ENCODE results near the gene SPG11. TPM values are rescaled to one million over a fixed set of nuclear protein-coding genes. Genes with fewer than 3 reads are reported as not detected.

Gene SPG11
- total and polyA plus RNA-seq, 2 of the 13 experiments (the other 11 are each of a cell fraction or from before 2014, with no cell fraction given), result 31.5 to 40.7 TPM

DNA sequence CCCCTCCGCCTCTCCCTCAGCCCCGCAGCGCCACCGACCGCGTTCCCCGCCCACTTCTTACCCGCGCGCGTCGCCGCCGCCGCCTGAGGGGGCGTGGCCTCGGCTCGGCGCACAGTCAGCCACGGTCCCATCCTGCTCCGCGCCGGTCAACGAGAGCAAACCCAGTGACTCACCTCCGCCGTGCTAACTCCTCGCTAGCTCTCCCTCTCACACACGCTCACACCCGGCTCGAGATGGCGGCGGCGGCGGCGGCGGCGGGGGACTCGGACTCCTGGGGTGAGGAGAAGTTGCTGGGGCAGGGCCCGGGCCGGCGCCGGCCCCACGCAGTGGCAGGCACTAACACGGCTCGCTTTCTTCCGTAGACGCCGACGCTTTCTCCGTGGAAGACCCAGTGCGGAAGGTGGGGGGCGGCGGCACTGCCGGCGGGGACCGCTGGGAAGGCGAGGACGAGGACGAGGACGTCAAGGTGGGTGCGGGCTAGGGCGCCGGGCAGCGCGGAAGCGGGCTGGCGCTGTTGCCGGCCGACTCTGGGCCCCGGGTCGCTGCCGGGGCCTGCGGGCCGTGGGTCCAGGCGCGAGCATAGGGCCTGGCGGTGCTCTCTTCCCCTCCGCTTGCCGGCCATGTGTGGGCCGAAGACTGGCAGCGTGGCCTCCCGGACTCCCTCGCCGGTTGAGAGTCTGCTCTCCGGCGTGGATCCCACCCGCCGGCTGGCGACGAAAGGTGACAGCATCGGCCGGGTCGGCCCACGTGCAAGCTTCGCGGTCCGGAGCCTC is 126.3 kb downstream of the SPG11 start, which contains the start of gene EIF3J (continued):
- TF ChIP-seq, protein P1, sequence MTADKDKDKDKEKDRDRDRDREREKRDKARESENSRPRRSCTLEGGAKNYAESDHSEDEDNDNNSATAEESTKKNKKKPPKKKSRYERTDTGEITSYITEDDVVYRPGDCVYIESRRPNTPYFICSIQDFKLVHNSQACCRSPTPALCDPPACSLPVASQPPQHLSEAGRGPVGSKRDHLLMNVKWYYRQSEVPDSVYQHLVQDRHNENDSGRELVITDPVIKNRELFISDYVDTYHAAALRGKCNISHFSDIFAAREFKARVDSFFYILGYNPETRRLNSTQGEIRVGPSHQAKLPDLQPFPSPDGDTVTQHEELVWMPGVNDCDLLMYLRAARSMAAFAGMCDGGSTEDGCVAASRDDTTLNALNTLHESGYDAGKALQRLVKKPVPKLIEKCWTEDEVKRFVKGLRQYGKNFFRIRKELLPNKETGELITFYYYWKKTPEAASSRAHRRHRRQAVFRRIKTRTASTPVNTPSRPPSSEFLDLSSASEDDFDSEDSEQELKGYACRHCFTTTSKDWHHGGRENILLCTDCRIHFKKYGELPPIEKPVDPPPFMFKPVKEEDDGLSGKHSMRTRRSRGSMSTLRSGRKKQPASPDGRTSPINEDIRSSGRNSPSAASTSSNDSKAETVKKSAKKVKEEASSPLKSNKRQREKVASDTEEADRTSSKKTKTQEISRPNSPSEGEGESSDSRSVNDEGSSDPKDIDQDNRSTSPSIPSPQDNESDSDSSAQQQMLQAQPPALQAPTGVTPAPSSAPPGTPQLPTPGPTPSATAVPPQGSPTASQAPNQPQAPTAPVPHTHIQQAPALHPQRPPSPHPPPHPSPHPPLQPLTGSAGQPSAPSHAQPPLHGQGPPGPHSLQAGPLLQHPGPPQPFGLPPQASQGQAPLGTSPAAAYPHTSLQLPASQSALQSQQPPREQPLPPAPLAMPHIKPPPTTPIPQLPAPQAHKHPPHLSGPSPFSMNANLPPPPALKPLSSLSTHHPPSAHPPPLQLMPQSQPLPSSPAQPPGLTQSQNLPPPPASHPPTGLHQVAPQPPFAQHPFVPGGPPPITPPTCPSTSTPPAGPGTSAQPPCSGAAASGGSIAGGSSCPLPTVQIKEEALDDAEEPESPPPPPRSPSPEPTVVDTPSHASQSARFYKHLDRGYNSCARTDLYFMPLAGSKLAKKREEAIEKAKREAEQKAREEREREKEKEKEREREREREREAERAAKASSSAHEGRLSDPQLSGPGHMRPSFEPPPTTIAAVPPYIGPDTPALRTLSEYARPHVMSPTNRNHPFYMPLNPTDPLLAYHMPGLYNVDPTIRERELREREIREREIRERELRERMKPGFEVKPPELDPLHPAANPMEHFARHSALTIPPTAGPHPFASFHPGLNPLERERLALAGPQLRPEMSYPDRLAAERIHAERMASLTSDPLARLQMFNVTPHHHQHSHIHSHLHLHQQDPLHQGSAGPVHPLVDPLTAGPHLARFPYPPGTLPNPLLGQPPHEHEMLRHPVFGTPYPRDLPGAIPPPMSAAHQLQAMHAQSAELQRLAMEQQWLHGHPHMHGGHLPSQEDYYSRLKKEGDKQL (CRISPR knock-in tag; IDR thresholded peaks at IDR 0.05; ENCODE audit: low read depth), result no peak
- no peak for TF ChIP-seq NR2F6 (IDR thresholded peaks at IDR 0.05)
- TF ChIP-seq NR2F6 (CRISPR knock-in tag; IDR thresholded peaks at IDR 0.05), result no peak
- TF ChIP-seq ZIK1 (CRISPR knock-in tag; IDR thresholded peaks at IDR 0.05; ENCODE audit: borderline replicate concordance, low read depth), result peak; percentile 76; the same call in 1 of the 2 replicates
- TF ChIP-seq ARNT (IDR thresholded peaks at IDR 0.05), result no peak
- TF ChIP-seq, protein P2, sequence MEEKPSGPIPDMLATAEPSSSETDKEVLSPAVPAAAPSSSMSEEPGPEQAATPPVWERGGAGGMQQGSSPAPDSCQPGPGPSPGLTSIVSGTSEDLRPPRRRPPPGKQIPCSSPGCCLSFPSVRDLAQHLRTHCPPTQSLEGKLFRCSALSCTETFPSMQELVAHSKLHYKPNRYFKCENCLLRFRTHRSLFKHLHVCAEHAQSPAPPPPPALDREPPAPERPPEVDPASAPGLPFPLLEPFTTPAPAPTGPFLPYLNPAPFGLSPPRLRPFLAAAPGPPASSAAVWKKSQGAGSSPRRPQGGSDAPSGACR (CRISPR knock-in tag; IDR thresholded peaks at IDR 0.05), result no peak
- no peak for TF ChIP-seq PHB2 (IDR thresholded peaks at IDR 0.05; ENCODE audit: partially characterized antibody)
- TF ChIP-seq ZNF256 (CRISPR knock-in tag; conservative IDR thresholded peaks at IDR 0.05), result no peak
- TF ChIP-seq DMAP1 (CRISPR knock-in tag; IDR thresholded peaks at IDR 0.05), result peak; percentile 60
- TF ChIP-seq SIX4 (CRISPR knock-in tag; IDR thresholded peaks at IDR 0.05), result no peak
- no peak for TF ChIP-seq CBX1 (IDR thresholded peaks at IDR 0.05; ENCODE audit: low read depth)
- TF ChIP-seq, protein P3, sequence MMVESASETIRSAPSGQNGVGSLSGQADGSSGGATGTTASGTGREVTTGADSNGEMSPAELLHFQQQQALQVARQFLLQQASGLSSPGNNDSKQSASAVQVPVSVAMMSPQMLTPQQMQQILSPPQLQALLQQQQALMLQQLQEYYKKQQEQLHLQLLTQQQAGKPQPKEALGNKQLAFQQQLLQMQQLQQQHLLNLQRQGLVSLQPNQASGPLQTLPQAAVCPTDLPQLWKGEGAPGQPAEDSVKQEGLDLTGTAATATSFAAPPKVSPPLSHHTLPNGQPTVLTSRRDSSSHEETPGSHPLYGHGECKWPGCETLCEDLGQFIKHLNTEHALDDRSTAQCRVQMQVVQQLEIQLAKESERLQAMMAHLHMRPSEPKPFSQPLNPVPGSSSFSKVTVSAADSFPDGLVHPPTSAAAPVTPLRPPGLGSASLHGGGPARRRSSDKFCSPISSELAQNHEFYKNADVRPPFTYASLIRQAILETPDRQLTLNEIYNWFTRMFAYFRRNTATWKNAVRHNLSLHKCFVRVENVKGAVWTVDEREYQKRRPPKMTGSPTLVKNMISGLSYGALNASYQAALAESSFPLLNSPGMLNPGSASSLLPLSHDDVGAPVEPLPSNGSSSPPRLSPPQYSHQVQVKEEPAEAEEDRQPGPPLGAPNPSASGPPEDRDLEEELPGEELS (CRISPR knock-in tag; IDR thresholded peaks at IDR 0.05), result peak; percentile 28; the same call in 1 of the 2 replicates
- TF ChIP-seq ZNF776 (CRISPR knock-in tag; IDR thresholded peaks at IDR 0.05), result no peak; the same call in 1 of the 2 replicates
- no peak for TF ChIP-seq REPIN1 (CRISPR knock-in tag; IDR thresholded peaks at IDR 0.05; ENCODE audit: borderline replicate concordance, low read depth)
- TF ChIP-seq MAFG (CRISPR knock-in tag; IDR thresholded peaks at IDR 0.05), result peak; percentile 56; the same call in 1 of the 2 replicates
- TF ChIP-seq NPAS2 (CRISPR knock-in tag; IDR thresholded peaks at IDR 0.05; ENCODE audit: borderline replicate concordance), result no peak
- TF ChIP-seq SPEN (CRISPR knock-in tag; IDR thresholded peaks at IDR 0.05; ENCODE audit: low read depth), result peak; percentile 81
- TF ChIP-seq GPN1 (CRISPR knock-in tag; IDR thresholded peaks at IDR 0.05; ENCODE audit: borderline replicate concordance), result no peak
- TF ChIP-seq KAT7 (CRISPR knock-in tag; IDR thresholded peaks at IDR 0.05; ENCODE audit: borderline replicate concordance), result peak; percentile 83
- TF ChIP-seq HNRNPUL1 (IDR thresholded peaks at IDR 0.05; ENCODE audit: low read depth, low read length), result no peak
- TF ChIP-seq, protein P4, sequence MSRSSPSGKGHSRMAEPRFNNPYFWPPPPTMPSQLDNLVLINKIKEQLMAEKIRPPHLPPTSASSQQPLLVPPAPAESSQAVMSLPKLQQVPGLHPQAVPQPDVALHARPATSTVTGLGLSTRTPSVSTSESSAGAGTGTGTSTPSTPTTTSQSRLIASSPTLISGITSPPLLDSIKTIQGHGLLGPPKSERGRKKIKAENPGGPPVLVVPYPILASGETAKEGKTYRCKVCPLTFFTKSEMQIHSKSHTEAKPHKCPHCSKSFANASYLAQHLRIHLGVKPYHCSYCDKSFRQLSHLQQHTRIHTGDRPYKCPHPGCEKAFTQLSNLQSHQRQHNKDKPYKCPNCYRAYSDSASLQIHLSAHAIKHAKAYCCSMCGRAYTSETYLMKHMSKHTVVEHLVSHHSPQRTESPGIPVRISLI (CRISPR knock-in tag; IDR thresholded peaks at IDR 0.05; ENCODE audit: borderline replicate concordance), result no peak
